ENCODE results near the gene KLHL3. TPM values are rescaled to one million over a fixed set of nuclear protein-coding genes. Genes with fewer than 3 reads are reported as not detected.

Gene KLHL3
- total and polyA plus RNA-seq, 2 experiments from 2014 or later: 4.9 to 10.8 TPM

- Mint-ChIP-seq H3K36me3 (ENCODE audit: low read depth) (no peaks in the 10 kb centered on the region), H3K27ac (no peak overlapping the region), H3K9me3 (peaks cover 6% of the 10 kb centered on the region), H3K4me1 (peaks cover 11% of the 10 kb centered on the region; the same call in 2 of the 3 replicates), H3K27me3 (ENCODE audit: insufficient read depth, low read depth, poor library complexity) (peaks cover 2% of the 10 kb centered on the region), H3K4me3 (no peak overlapping the region)
- no peaks in the 10 kb centered on the region for H3F3A ChIP-seq (replicated peaks; ENCODE audit: low read depth)
- H3K4me2 ChIP-seq: no peak overlapping the region
- no peak overlapping the region for H3K27ac ChIP-seq (ENCODE audit: low read depth)
- no peaks in the 10 kb centered on the region for H3K36me3 ChIP-seq (ENCODE audit: insufficient read depth)
- no peak for ATAC-seq
- H3K4me3 ChIP-seq: no peak overlapping the region
- no peak overlapping the region for H2AFZ ChIP-seq
- H3K9me2 ChIP-seq (ENCODE audit: insufficient read depth): no peaks in the 10 kb centered on the region
- peaks cover 9% of the 10 kb centered on the region for H3K79me2 ChIP-seq (replicated peaks; ENCODE audit: insufficient read depth)
- no peak for DNase-seq (ENCODE audit: low spot score)
- H3K4me1 ChIP-seq (ENCODE audit: insufficient read depth): peaks cover 24% of the 10 kb centered on the region
- H4K20me1 ChIP-seq (replicated peaks; ENCODE audit: insufficient read depth): no peaks in the 10 kb centered on the region
- no peaks in the 10 kb centered on the region for H3K27me3 ChIP-seq (ENCODE audit: insufficient read depth)
- TF ChIP-seq NANOG (IDR thresholded peaks at IDR 0.05; ENCODE audit: borderline replicate concordance): no peak
- no peak for TF ChIP-seq CREB1 (CRISPR knock-in tag; IDR thresholded peaks at IDR 0.05; ENCODE audit: low read depth)
- no peak for TF ChIP-seq EZH2phosphoT487 (IDR thresholded peaks at IDR 0.05; ENCODE audit: unreplicated experiment)
- TF ChIP-seq JUNB (IDR thresholded peaks at IDR 0.05; ENCODE audit: unreplicated experiment): no peak
- no peak for TF ChIP-seq EZH2 (IDR thresholded peaks at IDR 0.05; ENCODE audit: low read depth, unreplicated experiment)
- TF ChIP-seq, protein P1, sequence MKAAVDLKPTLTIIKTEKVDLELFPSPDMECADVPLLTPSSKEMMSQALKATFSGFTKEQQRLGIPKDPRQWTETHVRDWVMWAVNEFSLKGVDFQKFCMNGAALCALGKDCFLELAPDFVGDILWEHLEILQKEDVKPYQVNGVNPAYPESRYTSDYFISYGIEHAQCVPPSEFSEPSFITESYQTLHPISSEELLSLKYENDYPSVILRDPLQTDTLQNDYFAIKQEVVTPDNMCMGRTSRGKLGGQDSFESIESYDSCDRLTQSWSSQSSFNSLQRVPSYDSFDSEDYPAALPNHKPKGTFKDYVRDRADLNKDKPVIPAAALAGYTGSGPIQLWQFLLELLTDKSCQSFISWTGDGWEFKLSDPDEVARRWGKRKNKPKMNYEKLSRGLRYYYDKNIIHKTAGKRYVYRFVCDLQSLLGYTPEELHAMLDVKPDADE (IDR thresholded peaks at IDR 0.05): no peak
- TF ChIP-seq, protein P2, sequence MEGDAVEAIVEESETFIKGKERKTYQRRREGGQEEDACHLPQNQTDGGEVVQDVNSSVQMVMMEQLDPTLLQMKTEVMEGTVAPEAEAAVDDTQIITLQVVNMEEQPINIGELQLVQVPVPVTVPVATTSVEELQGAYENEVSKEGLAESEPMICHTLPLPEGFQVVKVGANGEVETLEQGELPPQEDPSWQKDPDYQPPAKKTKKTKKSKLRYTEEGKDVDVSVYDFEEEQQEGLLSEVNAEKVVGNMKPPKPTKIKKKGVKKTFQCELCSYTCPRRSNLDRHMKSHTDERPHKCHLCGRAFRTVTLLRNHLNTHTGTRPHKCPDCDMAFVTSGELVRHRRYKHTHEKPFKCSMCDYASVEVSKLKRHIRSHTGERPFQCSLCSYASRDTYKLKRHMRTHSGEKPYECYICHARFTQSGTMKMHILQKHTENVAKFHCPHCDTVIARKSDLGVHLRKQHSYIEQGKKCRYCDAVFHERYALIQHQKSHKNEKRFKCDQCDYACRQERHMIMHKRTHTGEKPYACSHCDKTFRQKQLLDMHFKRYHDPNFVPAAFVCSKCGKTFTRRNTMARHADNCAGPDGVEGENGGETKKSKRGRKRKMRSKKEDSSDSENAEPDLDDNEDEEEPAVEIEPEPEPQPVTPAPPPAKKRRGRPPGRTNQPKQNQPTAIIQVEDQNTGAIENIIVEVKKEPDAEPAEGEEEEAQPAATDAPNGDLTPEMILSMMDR (conservative IDR thresholded peaks at IDR 0.05; ENCODE audit: low read depth in 2 of 2): no peak
- TF ChIP-seq REST (IDR thresholded peaks at IDR 0.05; ENCODE audit: unreplicated experiment): no peak
- no peak for TF ChIP-seq ZNF462 (CRISPR knock-in tag; IDR thresholded peaks at IDR 0.05)
- TF ChIP-seq ZNF331 (CRISPR knock-in tag; IDR thresholded peaks at IDR 0.05; ENCODE audit: low read depth): no peak
- TF ChIP-seq STAT1 (IDR thresholded peaks at IDR 0.05; ENCODE audit: unreplicated experiment): no peak
- TF ChIP-seq POLR2AphosphoS5 (IDR thresholded peaks at IDR 0.05; ENCODE audit: low read depth): no peak
- TF ChIP-seq ZNF114 (CRISPR knock-in tag; IDR thresholded peaks at IDR 0.05): no peak
Measured at GRCh38 chr5:137738947-137739346, 3.1 kb upstream of the KLHL3 start.

Measured in GM23338 (cell line).